Osteocyte (in vitro differentiated cells): ENCODE results near the gene FOXO6. TPM values are rescaled to one million over a fixed set of nuclear protein-coding genes. Genes with fewer than 3 reads are reported as not detected.

Experiments
- DNase-seq: peaks from one replicate; pipeline ENCODE4 v3.0.0; 2021; ENCODE audit warnings: mixed read lengths; ENCODE audit not compliant: unreplicated experiment; ENCODE audit errors: extremely low spot score
- H3K27ac Mint-ChIP-seq: one replicate; pipeline ENCODE4 v1.8.0; 2021; ENCODE audit warnings: mild to moderate bottlenecking, mixed read lengths; ENCODE audit not compliant: unreplicated experiment
- H3K27me3 Mint-ChIP-seq: one replicate; pipeline ENCODE4 v1.8.0; 2021; ENCODE audit warnings: mixed read lengths; ENCODE audit not compliant: unreplicated experiment
- H3K36me3 Mint-ChIP-seq: one replicate; pipeline ENCODE4 v1.8.0; 2021; ENCODE audit warnings: mixed read lengths; ENCODE audit not compliant: unreplicated experiment
- H3K4me1 Mint-ChIP-seq: one replicate; pipeline ENCODE4 v1.8.0; 2021; ENCODE audit warnings: mixed read lengths; ENCODE audit not compliant: unreplicated experiment
- H3K4me3 Mint-ChIP-seq: one replicate; pipeline ENCODE4 v1.8.0; 2021; ENCODE audit warnings: mild to moderate bottlenecking, moderate library complexity, mixed read lengths; ENCODE audit not compliant: unreplicated experiment
- H3K9me3 Mint-ChIP-seq: one replicate; pipeline ENCODE4 v1.8.0; 2021; ENCODE audit warnings: mixed read lengths; ENCODE audit not compliant: unreplicated experiment
- CTCF ChIP-seq: fragments of 200-600 bp; sonication (generic); IDR thresholded peaks from 2 replicates; pipeline ENCODE4 v1.5.0; 2021; ENCODE audit warnings: antibody characterized with exemption, mild to moderate bottlenecking, moderate library complexity
- total RNA-seq: library from RNA; stranded (reverse); gene quantifications from 2 replicates; pipeline ENCODE4 v1.2.1, GENCODE V29; 2021

FOXO6 gene
- total RNA-seq, 1 donor from 2014 or later: 0.99 TPM

GRCh38 chr1:41369531-41369930, 8.3 kb downstream of the FOXO6 start:
- Mint-ChIP-seq H3K36me3 (no peaks in the 10 kb centered on the region), H3K4me3 (no peak overlapping the region), H3K27ac (no peak overlapping the region), H3K27me3 (peaks cover 6% of the 10 kb centered on the region), H3K4me1 (peaks cover 36% of the 10 kb centered on the region), H3K9me3 (no peaks in the 10 kb centered on the region)
- TF ChIP-seq CTCF: no peak
- DNase-seq: no peak

DNA sequence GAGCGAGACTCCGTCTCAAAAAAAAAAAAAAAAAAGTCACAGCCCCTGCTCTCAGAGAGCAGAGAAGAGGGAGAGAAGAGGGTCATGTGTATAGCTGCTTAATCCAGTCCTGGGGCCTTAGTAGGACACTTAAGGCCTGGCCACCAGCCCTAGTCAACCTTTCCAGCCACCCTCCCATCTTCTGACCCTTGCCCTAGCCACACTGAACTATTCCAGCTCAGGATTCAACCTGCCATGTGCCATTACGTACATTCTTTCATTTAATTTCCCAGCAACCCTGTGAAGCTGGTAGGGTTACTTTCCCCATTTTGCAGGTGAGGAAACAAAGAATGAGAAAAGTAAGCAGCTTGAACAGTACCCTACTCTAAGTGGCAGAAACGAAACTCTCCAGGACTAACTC, 9.0 kb downstream of the FOXO6 start:
- Mint-ChIP-seq H3K4me1 (peaks cover 36% of the 10 kb centered on the region), H3K27me3 (peaks cover 6% of the 10 kb centered on the region)

DNA sequence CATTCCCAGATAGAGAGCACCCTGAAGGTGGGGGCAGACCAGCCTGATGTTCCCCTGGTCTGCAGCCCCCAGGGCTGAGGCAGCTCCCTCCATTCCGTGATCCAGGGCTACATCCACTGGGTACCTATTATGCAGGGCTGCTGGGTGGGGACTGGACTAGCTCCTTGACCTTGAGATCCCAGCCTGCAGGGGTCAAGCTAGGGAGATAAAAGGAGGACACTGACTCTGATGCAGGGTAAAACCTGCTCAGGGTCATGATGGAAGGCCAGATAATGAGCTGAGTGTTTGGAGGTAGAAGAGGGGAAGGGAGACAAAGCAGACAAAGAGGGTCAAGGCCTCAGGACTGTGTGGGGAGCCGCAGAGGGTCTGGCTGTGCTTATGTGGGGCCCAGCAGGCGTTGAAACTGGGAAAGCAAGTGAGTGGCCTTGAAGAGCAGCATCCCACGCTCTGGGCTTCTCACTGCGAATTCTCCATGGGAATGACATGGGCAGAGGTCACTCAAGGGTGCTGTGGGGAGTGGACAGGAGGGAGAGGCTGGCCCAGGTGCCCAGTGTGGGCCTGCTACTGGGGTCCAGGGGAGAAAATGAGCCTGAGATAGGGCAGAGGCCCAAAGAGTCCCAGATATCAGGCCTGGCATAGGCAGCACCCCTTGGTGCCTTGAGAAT, 9.7 kb downstream of the FOXO6 start:
- no peak for TF ChIP-seq CTCF
- peaks cover 33% of the 10 kb centered on the region for H3K4me1 Mint-ChIP-seq
- H3K27ac Mint-ChIP-seq: no peak overlapping the region
- DNase-seq: no peak
- no peak overlapping the region for H3K4me3 Mint-ChIP-seq
- H3K36me3 Mint-ChIP-seq: no peaks in the 10 kb centered on the region
- peaks cover 6% of the 10 kb centered on the region for H3K27me3 Mint-ChIP-seq
- no peaks in the 10 kb centered on the region for H3K9me3 Mint-ChIP-seq

More for the DNA sequence above, 9.0 kb downstream of the FOXO6 start:
- Mint-ChIP-seq H3K27ac (no peak overlapping the region), H3K9me3 (no peaks in the 10 kb centered on the region), H3K36me3 (no peaks in the 10 kb centered on the region), H3K4me3 (no peak overlapping the region)
- no peak for TF ChIP-seq CTCF
- no peak for DNase-seq

DNA sequence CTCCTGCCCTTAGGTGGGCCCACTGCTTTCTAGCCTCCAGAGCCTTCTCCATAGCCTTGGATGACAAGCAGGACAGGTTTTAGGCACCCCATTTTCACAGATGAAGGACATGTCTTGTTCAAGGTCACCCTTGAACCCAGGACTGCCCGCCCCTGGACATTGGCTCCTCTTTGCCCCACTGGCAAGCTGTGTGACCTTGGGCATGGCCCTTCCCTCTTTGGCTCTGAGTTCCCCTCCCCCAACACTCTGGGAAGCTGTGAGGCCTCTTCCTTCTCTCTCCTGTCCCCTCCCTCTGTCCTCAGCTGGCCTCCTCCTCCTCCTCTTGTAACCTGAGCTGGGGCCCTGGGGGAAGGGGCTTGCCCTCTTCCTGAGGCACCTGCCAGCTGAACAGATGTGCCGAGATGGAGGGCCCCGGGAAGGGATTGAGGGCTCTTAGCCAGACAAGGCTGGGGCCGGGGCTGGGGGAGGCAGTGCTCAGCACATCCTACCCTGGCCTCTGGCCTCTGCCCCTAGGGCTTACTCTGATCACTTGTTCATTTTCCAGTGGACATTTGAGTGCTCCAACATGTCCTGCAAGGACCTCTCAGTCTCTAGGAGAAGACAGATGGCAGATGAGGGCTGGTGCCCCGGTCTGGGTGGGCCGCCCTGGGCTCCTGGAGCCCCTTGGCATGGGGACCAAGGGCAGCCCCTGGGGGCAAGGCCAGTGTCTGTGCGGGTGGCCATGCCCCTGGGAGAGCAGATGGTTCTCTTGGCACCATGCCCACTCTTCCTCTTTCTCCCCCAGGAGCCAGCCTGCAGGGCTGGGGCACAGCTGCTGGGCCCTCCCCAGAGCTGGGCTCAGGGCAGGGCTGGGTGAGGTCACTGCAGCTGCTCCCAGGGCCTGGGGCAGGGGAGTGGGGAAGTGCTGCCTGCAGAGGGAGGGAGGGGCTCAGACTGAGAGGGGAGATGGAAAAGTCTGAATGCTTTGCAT, 10.7 kb downstream of the FOXO6 start:
- Mint-ChIP-seq H3K4me1 (peaks cover 29% of the 10 kb centered on the region), H3K27ac (no peak overlapping the region), H3K36me3 (no peaks in the 10 kb centered on the region)

More for the DNA sequence above, 10.7 kb downstream of the FOXO6 start:
- no peak for TF ChIP-seq CTCF
- no peak for DNase-seq
- Mint-ChIP-seq H3K27me3 (peaks cover 6% of the 10 kb centered on the region), H3K4me3 (peak overlapping the region; percentile 35), H3K9me3 (no peaks in the 10 kb centered on the region)
